Glomerular visceral epithelial cell (primary cell): ENCODE results near the gene SMAD3.
"Not testable (repeated sequence)": the region's sequence is repeated elsewhere in the genome, so short reads cannot be mapped to it uniquely, and the experiment has no call there.

Source experiments
- DNase-seq: peaks from one replicate; pipeline ENCODE4 v3.0.0-alpha.2; 2016; ENCODE audit errors: extremely low spot score

The SMAD3 gene

GRCh38 chr15:67063689-67064606 is 1.5 kb upstream of the SMAD3 start:
- peak; percentile 83 for DNase-seq

DNA sequence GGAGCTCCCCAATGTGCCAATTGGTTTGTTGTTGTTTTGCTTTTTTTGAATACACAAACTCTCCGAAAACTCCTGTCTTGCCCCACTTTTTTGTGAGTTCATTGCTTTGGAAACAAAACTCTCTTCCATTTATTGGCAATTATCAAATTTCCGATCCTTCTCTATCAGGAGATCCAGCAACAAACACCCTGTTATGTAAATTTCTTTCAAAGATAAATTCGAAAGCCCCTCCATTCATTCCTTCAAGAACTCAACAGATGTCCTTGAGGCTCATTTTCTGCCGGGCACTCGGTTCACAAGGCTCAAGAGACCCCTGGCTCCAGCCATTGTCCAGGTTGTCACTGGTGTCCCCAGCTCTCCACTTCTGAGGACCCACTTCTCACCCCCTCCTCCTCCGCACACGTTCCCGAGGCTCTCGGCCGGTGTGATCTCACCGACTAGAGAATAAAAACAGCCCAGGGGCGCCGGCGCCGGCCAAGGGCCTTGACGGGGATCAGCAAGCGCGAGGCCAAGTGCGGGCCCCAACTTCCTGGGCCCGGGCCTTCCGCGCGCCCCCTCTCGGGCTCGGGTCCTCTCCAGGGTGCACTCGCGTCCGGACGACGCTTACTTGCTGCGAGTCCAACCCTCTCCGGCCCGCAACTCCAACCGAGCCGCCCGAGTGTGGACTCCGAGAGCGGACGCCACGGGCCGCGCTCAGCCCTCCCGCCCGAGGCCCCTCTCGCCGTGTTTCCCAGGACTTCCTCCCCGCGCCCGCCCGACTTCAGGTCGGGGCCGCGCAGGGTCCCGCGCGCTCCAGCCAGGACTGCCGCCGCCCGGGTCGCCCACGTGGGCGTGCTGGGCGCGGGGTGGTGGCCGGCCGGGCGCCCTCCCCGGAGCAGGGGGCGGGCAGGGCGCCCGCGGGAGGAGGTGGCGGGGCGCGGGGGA is 533 bp upstream of the SMAD3 start:
- DNase-seq = no peak

- DNase-seq = peak; percentile 43
These were observed 898 bp downstream of the SMAD3 start for GRCh38 chr15:67066041-67066958.

- DNase-seq = peak; percentile 58
These were observed 1.8 kb downstream of the SMAD3 start for GRCh38 chr15:67066959-67067853.

DNA sequence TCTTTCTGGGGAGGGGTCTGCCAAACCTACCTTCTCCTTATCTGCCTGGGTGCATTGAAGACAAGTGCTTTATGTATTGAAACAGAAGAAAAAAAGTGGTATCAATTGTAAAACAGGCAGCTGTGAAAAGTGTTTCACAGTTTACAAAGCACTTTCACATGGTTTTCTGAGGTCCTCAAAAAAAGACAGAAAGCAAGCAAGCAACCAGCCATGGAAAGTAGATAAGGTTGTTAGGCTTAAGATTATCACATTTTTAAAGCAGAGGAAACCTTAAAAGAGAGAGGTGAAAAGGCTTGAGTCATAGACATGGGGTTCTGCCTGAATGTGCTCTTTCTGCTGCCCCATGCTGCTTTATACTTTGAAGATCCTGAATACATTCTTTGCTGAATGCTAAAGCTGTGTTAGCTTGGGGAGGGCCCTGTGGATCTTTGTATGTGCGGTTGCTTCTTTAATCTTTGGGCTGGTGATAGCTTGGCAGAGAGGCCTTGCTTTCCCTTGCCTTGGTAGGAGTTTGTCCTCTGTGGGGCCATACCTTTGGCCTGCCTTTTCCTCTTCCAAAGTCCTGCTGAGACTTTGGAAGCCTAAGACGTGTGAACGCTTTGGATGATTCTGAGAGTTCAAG is 2.6 kb downstream of the SMAD3 start:
- peak; percentile 43 for DNase-seq

DNA sequence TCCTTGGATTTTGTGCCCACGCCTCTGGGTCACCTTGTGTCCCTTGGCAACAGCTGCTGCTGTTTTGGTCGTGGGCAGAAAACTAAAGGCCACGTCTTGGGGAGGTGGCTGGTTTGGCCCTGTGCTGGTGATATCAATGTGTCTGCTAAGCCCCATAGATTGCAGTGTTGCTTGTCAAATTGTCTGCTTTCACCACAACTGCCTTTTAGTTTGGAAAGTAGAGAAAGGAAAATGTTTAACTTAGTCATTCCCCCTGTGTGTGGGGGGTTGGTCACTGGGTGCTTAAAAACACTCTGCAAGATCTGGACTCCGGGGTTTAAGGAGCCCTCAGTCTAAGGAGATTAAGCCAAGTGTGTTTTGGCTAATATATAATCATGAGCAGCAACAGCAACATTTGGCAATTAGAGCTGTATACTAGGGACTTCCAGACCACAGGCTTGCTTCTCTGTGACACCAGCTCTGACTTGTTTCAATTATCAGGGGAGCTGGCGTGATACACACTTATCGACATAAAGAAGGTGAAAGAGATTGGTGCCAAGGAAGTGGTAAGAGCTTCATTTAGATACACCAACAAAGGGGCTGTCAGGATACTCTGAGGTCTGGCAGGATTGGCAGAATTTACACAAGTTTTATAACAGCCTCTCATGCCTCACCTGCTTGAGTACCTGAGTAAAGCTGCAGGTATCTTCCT is 3.5 kb downstream of the SMAD3 start:
- peak; percentile 48 for DNase-seq

- no peak for DNase-seq
These were observed 4.7 kb downstream of the SMAD3 start for GRCh38 chr15:67070150-67070549.

DNA sequence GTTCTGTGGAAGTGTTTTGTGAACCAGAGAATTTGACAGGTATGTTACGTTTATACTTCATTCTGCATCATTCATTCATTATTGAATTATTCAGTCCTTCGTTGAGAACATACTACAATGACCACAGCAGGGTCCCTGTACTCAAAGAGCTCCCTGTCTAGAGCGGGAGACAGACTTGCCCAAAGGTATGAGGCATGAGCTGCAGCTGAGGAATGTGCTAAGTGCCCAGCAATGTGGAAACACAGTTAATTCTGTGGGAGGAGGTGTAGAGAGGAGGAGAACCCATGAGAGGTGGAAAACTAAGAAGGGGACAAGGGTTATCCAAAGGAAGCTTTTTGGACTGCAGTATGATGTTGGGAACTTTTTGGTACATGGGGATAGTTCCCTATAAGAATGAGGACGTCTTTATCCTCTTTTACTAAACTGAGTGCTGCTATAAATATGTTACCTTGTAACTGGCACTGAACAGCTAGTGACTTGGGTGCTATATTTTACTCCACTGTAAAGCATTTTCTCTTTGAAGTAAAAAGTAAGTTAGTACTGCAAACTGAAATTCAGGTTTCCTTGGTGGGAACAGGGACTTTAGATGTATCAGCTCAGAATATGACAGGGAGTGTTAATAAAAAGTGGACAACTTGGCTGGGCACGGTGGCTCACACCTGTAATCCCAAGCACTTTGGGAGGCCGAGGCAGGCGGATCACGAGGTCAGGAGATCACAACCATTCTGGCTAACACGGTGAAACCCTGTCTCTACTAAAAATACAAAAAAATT is 5.7 kb downstream of the SMAD3 start:
- DNase-seq = peak; percentile 58

DNA sequence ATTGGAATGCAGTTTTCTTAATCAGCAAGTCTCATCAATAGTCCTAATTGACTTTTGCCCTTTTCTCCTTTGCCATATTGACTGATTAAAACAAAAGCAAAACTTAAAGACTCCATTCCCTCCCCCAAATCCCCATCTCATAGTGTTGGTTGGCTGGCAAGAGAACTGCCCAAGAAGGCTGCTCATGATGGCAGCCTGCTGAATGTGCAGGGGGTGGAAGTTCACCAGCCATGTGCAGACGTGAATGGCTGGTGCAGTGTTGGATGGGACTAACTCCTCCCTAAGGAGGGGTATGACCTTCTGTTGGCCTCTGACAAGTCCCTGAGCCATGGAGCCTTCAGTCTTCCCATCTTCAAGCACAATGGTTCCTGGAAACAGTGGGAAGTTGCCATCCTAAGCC is 7.0 kb downstream of the SMAD3 start:
- no peak for DNase-seq

DNA sequence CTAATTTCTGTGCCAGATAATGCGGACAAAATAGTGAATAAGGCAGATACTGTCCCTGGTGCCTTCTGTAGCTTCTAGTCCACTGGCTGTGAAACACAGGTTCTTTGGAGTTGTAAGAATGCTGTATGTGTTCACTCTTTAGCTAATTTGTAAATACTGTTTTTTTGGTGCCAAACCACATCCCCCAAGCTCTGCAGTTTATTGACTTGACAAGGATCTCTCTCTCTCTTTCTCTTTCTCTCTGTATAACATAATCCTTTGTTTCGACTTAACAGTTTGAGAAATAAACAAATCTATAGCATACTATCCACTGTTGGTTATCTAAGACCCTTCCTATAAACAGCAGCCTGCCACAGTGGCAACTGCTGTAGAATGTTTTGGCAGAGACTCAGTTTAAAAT is 7.6 kb downstream of the SMAD3 start:
- no peak for DNase-seq

- no peak for DNase-seq
These were observed 9.5 kb downstream of the SMAD3 start for GRCh38 chr15:67074886-67075229.

GRCh38 chr15:67075555-67076135 is 10.2 kb downstream of the SMAD3 start:
- DNase-seq = not testable (repeated sequence)

DNA sequence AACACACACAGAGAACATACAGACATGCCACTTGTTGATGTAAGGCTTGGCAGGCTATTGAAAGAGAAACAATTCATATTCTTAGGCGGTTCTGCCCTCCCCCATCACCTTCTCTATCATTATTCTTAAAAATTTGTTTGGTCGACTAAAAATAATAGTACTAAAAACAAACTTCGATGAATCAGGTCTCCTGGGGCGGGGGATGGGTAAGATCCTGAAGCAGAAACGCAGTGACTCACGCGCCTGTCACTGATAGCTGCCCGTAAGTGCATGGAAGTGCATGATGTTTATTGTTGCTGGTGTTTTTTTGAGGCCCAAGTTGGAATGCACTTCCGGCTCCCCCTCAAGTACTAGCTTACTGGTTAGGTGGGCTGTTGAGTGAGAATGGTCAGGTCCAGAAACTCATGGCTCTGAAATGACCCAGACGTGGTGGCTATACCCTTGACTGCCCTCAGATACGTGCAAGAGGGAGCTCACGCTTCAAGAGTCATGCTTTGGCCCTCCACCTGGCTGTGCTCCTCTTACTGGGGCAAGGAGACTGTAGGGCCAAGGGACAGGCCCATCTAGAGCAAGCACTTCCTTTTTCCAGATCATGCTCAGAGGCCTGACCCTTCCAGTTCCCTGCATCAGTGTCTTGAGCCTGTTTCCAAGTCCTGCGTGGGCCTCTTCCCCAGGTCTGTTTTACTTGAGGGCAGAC is 10.9 kb downstream of the SMAD3 start:
- peak; percentile 86 for DNase-seq

- DNase-seq = no peak
These were observed 12.3 kb downstream of the SMAD3 start for GRCh38 chr15:67077641-67078215.

- DNase-seq = no peak
These were observed 14.0 kb downstream of the SMAD3 start for GRCh38 chr15:67079361-67079760.

GRCh38 chr15:67080118-67080899 is 14.9 kb downstream of the SMAD3 start:
- DNase-seq = peak; percentile 86
